OCI-LY7 (cell line): ENCODE results near the gene SPEM2. TPM values are rescaled to one million over a fixed set of nuclear protein-coding genes. Genes with fewer than 3 reads are reported as not detected.

ENCODE experiments used
- BruUV-seq: library from RNA; stranded (reverse); fragments of 400-500 nt; replicated peaks from 2 replicates; lab custom pipeline; 2021; lab: Mats Ljungman, UMichigan
- CTCF ChIA-PET: fragments of 300-600 bp; sonication (Branson Sonifier 250); formaldehyde crosslinking; loops from one replicate; lab custom pipeline; 2022; ENCODE audit warnings: antibody characterized with exemption; ENCODE audit not compliant: unreplicated experiment; lab: Charles Lee
- POLR2A ChIA-PET: fragments of 300-600 bp; sonication (Branson Sonifier 250); formaldehyde crosslinking; loops from one replicate; lab custom pipeline; 2022; ENCODE audit warnings: antibody characterized with exemption; lab: Charles Lee
- DNase-seq: peaks from one replicate; pipeline ENCODE4 v3.0.0-alpha.2; 2015; ENCODE audit warnings: low spot score
- H2AFZ ChIP-seq: fragments of 200-600 bp; sonication (generic), shearing (Covaris generic); 2 replicates; pipeline ENCODE4 v1.6.1; 2014; ENCODE audit warnings: mild to moderate bottlenecking, antibody characterized with exemption, low read length, moderate library complexity
- H3K27ac ChIP-seq: fragments of 200-600 bp; sonication (generic); 2 replicates; pipeline ENCODE4 v1.5.1; 2014; ENCODE audit warnings: mixed run types, low read depth, mild to moderate bottlenecking, moderate library complexity, low read length, inconsistent platforms; ENCODE audit not compliant: poor library complexity, severe bottlenecking
- H3K36me3 ChIP-seq: fragments of 200-600 bp; sonication (generic); 2 replicates; pipeline ENCODE4 v1.6.1; 2014; ENCODE audit warnings: mild to moderate bottlenecking, antibody characterized with exemption, low read length, moderate library complexity, mixed read lengths; ENCODE audit not compliant: insufficient read depth
- H3K4me1 ChIP-seq: fragments of 200-600 bp; sonication (generic); 2 replicates; pipeline ENCODE4 v1.5.1; 2014; ENCODE audit warnings: mild to moderate bottlenecking, low read length; ENCODE audit not compliant: insufficient read depth, poor library complexity, severe bottlenecking
- H3K4me2 ChIP-seq: fragments of 200-600 bp; sonication (generic); 2 replicates; pipeline ENCODE4 v1.6.1; 2014; ENCODE audit warnings: mild to moderate bottlenecking, low read length
- H3K4me3 ChIP-seq: fragments of 200-600 bp; sonication (generic); 2 replicates; pipeline ENCODE4 v1.5.1; 2014; ENCODE audit warnings: mild to moderate bottlenecking, low read depth, low read length; ENCODE audit not compliant: poor library complexity, severe bottlenecking
- H3K79me2 ChIP-seq: fragments of 200-600 bp; sonication (generic); 2 replicates; pipeline ENCODE4 v1.6.1; 2016; ENCODE audit warnings: low read depth, mild to moderate bottlenecking, low read length, moderate library complexity, mixed read lengths; ENCODE audit not compliant: insufficient read depth
- H3K9me2 ChIP-seq: fragments of 200-600 bp; sonication (generic); 2 replicates; pipeline ENCODE4 v1.6.1; 2016; ENCODE audit warnings: mild to moderate bottlenecking, low read length, mixed read lengths; ENCODE audit not compliant: insufficient read depth
- H3K9me3 ChIP-seq: fragments of 200-600 bp; sonication (generic); 2 replicates; pipeline ENCODE4 v1.6.1; 2014; ENCODE audit warnings: mild to moderate bottlenecking, mixed run types, low read length, mixed read lengths
- H4K20me1 ChIP-seq: fragments of 200-600 bp; sonication (generic); 2 replicates; pipeline ENCODE4 v1.6.1; 2014; ENCODE audit warnings: mild to moderate bottlenecking, antibody characterized with exemption, low read length, moderate library complexity, mixed read lengths; ENCODE audit not compliant: insufficient read depth
- EZH2phosphoT487 ChIP-seq: fragments of 200-600 bp; sonication (generic); IDR thresholded peaks from 2 replicates; pipeline ENCODE4 v1.6.1; 2018; ENCODE audit warnings: low read depth, borderline replicate concordance, mild to moderate bottlenecking, mixed run types, antibody characterized with exemption, low read length, moderate library complexity, mixed read lengths
- intact Hi-C: fragments of 100-400 bp; cut with micrococcal nuclease; formaldehyde crosslinking; loops from one replicate; pipeline ENCODE4 v1.10.0; 2022; ENCODE audit not compliant: unreplicated experiment
- total RNA-seq, 2 experiments: library from RNA; depleted of rRNA in 1 of 2; stranded (reverse); fragments of >200 nt in 1 of 2; shearing (Covaris generic) in 1 of 2; gene quantifications; 2 replicates each; pipeline ENCODE4 v1.2.3, GENCODE V29; 2014 to 2022
- TF ChIP-seq, protein P1 (sequence below): fragments of 200-600 bp; sonication (generic); conservative IDR thresholded peaks from 2 replicates; pipeline ENCODE4 v1.5.1; 2014; ENCODE audit warnings: mild to moderate bottlenecking, antibody characterized with exemption, low read length, moderate library complexity, mixed read lengths

The SPEM2 gene
- total RNA-seq, 2 experiments from 2014 or later, result not detected

DNA sequence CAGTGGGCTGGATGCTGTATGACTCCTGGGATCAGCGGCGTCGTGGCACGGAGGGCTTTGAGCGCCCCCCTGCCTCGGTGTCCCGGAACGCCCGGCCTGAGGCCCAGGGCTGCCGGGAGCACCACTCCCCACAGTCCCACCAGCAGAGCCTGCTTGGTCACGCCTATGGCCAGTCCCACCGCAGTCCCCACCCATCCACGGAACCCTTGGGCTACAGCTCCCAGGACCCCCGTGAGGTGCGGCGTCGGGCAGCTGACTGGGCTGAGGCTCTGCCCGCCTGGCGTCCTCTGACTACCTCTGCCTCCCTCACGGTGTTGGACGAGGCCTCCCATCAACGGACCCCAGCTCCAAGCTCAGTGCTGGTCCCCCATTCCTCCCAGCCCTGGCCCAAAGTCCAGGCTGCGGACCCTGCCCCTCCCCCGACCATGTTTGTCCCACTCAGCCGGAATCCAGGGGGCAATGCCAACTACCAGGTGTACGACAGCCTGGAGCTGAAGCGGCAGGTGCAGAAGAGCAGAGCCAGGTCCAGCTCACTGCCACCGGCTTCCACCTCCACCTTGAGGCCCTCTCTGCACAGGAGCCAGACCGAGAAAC, 1.6 kb downstream of the SPEM2 start:
- TF ChIP-seq, protein P1, sequence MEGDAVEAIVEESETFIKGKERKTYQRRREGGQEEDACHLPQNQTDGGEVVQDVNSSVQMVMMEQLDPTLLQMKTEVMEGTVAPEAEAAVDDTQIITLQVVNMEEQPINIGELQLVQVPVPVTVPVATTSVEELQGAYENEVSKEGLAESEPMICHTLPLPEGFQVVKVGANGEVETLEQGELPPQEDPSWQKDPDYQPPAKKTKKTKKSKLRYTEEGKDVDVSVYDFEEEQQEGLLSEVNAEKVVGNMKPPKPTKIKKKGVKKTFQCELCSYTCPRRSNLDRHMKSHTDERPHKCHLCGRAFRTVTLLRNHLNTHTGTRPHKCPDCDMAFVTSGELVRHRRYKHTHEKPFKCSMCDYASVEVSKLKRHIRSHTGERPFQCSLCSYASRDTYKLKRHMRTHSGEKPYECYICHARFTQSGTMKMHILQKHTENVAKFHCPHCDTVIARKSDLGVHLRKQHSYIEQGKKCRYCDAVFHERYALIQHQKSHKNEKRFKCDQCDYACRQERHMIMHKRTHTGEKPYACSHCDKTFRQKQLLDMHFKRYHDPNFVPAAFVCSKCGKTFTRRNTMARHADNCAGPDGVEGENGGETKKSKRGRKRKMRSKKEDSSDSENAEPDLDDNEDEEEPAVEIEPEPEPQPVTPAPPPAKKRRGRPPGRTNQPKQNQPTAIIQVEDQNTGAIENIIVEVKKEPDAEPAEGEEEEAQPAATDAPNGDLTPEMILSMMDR, result no peak
- no peak for TF ChIP-seq EZH2phosphoT487
- Histone ChIP-seq H3K4me1 (no peaks in the 10 kb centered on the region), H3K79me2 (no peaks in the 10 kb centered on the region), H3K4me2 (no peak overlapping the region), H3K36me3 (no peaks in the 10 kb centered on the region), H3K9me3 (no peaks in the 10 kb centered on the region), H4K20me1 (no peaks in the 10 kb centered on the region), H2AFZ (no peak overlapping the region), H3K27ac (no peak overlapping the region), H3K4me3 (no peak overlapping the region), H3K9me2 (no peaks in the 10 kb centered on the region)
- ChIA-PET CTCF (no interaction called here), POLR2A (interaction anchor here (0.6 kb wide), 1 partner anchor 13 kb away, joined by 5 read pairs; no protein-coding TSS in a partner anchor)
- intact Hi-C loops, result no loop called here
- no peak for DNase-seq
- BruUV-seq, result no TSS peak

- Histone ChIP-seq H3K27ac (no peak overlapping the region), H3K9me2 (no peaks in the 10 kb centered on the region), H3K36me3 (no peaks in the 10 kb centered on the region), H3K79me2 (no peaks in the 10 kb centered on the region), H3K4me2 (no peak overlapping the region), H3K9me3 (no peaks in the 10 kb centered on the region), H3K4me1 (no peaks in the 10 kb centered on the region), H2AFZ (no peak overlapping the region), H3K4me3 (no peak overlapping the region), H4K20me1 (no peaks in the 10 kb centered on the region)
- POLR2A ChIA-PET, result interaction anchor here (0.6 kb wide), 1 partner anchor 13 kb away, joined by 5 read pairs; no protein-coding TSS in a partner anchor
- CTCF ChIA-PET, result no interaction called here
- intact Hi-C loops, result no loop called here
- no peak for DNase-seq
- TF ChIP-seq, protein P1, result no peak
- TF ChIP-seq EZH2phosphoT487, result no peak
- BruUV-seq, result no TSS peak
Measured at GRCh38 chr17:7427549-7427948, 2.1 kb downstream of the SPEM2 start.

DNA sequence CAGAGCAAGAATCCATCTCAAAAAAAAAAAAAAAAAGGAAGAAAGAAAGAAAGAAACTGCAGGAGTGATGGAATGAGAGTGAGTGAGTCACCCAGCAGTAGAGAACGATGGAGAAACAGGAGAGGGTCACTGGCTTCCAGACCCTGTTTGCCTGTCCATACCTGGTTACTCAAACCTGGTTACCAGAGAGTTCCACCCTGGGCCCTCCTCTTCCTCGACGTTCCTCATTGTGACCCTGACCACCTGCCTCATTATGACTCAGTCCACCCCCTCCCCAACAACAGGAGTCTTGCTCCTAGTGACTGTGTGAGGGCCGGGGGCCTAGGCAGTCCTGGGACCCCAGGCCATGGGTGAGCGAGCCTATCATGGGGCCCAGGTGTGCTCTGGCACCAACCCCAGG, 3.1 kb downstream of the SPEM2 start, which contains the start of gene SPEM3:
Gene SPEM3 (plus strand): TSS at position 301 of the 400 bp plus-strand sequence. CDS start 46 bp downstream, at position 347.
- Histone ChIP-seq H3K4me2 (no peak within 1 kb of the TSS), H3K36me3 (no peaks in the 10 kb centered on the region), H3K9me3 (no peaks in the 10 kb centered on the region), H3K79me2 (no peaks in the 10 kb centered on the region), H3K27ac (no peak within 1 kb of the TSS), H4K20me1 (no peaks in the 10 kb centered on the region), H2AFZ (no peak within 1 kb of the TSS), H3K9me2 (no peaks in the 10 kb centered on the region), H3K4me3 (no peak within 1 kb of the TSS), H3K4me1 (no peaks in the 10 kb centered on the region)
- DNase-seq, result no peak
- ChIA-PET POLR2A (no interaction called here), CTCF (no interaction called here)
- intact Hi-C loops, result no loop called here
- no peak for TF ChIP-seq EZH2phosphoT487
- TF ChIP-seq, protein P1, result no peak
- BruUV-seq, result no TSS peak
